Mucosa of rectum (tissue), 2 donors: ENCODE data around the gene TMEM129.

Experiments
- H3K27ac ChIP-seq, 2 donors: one replicate each; pipeline ENCODE4 v1.7.0; 2013; ENCODE audit warnings: inconsistent platforms in 2 of 2, low read depth in 2 of 2, low read length in 2 of 2
- H3K27me3 ChIP-seq, 2 donors: one replicate each; pipeline ENCODE4 v1.7.0; 2013; ENCODE audit warnings: low read length in 2 of 2; ENCODE audit not compliant: control insufficient read depth in 2 of 2, insufficient read depth in 2 of 2
- H3K36me3 ChIP-seq, 2 donors: one replicate each; pipeline ENCODE4 v1.7.0; 2013; ENCODE audit warnings: low read length in 2 of 2; ENCODE audit not compliant: control insufficient read depth in 2 of 2, insufficient read depth in 2 of 2
- H3K4me1 ChIP-seq, 2 donors: one replicate each; pipeline ENCODE4 v1.7.0; 2013; ENCODE audit warnings: low read length in 2 of 2, mild to moderate bottlenecking in 1 of 2; ENCODE audit not compliant: control insufficient read depth in 2 of 2, insufficient read depth in 2 of 2
- H3K4me3 ChIP-seq, 2 donors: one replicate each; pipeline ENCODE4 v1.7.0; 2013; ENCODE audit warnings: low read length in 2 of 2
- H3K9ac ChIP-seq, 2 donors: one replicate each; pipeline ENCODE4 v1.7.0; 2013; ENCODE audit warnings: low read length in 2 of 2, low read depth in 1 of 2, mild to moderate bottlenecking in 1 of 2
- H3K9me3 ChIP-seq, 2 donors: one replicate each; pipeline ENCODE4 v1.7.0; 2013; ENCODE audit warnings: low read length in 2 of 2; ENCODE audit not compliant: control insufficient read depth in 2 of 2
- donor health status: healthy.
- donor health status: Normal muscosa, but diverticular disease.

The TMEM129 gene

GRCh38 chr4:1670279-1670678 is 50.8 kb downstream of the TMEM129 start:
- Histone ChIP-seq H3K36me3 (no peaks in the 10 kb centered on the region), H3K4me1 (no peaks in the 10 kb centered on the region), H3K27ac (no peak overlapping the region), H3K27me3 (no peaks in the 10 kb centered on the region), H3K4me3 (no peak overlapping the region), H3K9ac (no peak overlapping the region), H3K9me3 (no peaks in the 10 kb centered on the region)

- Histone ChIP-seq H3K27me3 (no peaks in the 10 kb centered on the region), H3K9ac (no peak overlapping the region), H3K36me3 (no peaks in the 10 kb centered on the region), H3K4me3 (no peak overlapping the region), H3K9me3 (no peaks in the 10 kb centered on the region), H3K4me1 (no peaks in the 10 kb centered on the region), H3K27ac (no peak overlapping the region)
These were observed 51.3 kb downstream of the TMEM129 start for GRCh38 chr4:1669850-1670249.

GRCh38 chr4:1669270-1669669 is 51.9 kb downstream of the TMEM129 start:
- Histone ChIP-seq H3K9ac (no peak overlapping the region), H3K36me3 (no peaks in the 10 kb centered on the region), H3K4me1 (no peaks in the 10 kb centered on the region), H3K27ac (no peak overlapping the region), H3K9me3 (no peaks in the 10 kb centered on the region), H3K27me3 (no peaks in the 10 kb centered on the region), H3K4me3 (no peak overlapping the region)

GRCh38 chr4:1668488-1668840 is 52.7 kb downstream of the TMEM129 start:
- no peaks in the 10 kb centered on the region for H3K27me3 ChIP-seq
- no peaks in the 10 kb centered on the region for H3K36me3 ChIP-seq
- H3K4me1 ChIP-seq: no peaks in the 10 kb centered on the region
- no peak overlapping the region for H3K4me3 ChIP-seq
- H3K9ac ChIP-seq: no peak overlapping the region
- no peaks in the 10 kb centered on the region for H3K9me3 ChIP-seq
- H3K27ac ChIP-seq: no peak overlapping the region

GRCh38 chr4:1667273-1667672 is 53.9 kb downstream of the TMEM129 start:
- Histone ChIP-seq H3K27ac (no peak overlapping the region), H3K27me3 (no peaks in the 10 kb centered on the region), H3K4me3 (no peak overlapping the region), H3K4me1 (no peaks in the 10 kb centered on the region), H3K9ac (no peak overlapping the region), H3K36me3 (no peaks in the 10 kb centered on the region), H3K9me3 (no peaks in the 10 kb centered on the region)

- no peak overlapping the region for H3K27ac ChIP-seq
These were observed 54.7 kb downstream of the TMEM129 start for GRCh38 chr4:1666391-1666790.

More at GRCh38 chr4:1666391-1666790, 54.7 kb downstream of the TMEM129 start:
- no peaks in the 10 kb centered on the region for H3K27me3 ChIP-seq
- no peaks in the 10 kb centered on the region for H3K9me3 ChIP-seq
- no peaks in the 10 kb centered on the region for H3K36me3 ChIP-seq
- H3K4me1 ChIP-seq: no peaks in the 10 kb centered on the region
- H3K9ac ChIP-seq: no peak overlapping the region
- no peak overlapping the region for H3K4me3 ChIP-seq
